GM04504 (cell line): ENCODE data around the gene GLP1R.

Experiments
- DNase-seq: peaks from one replicate; pipeline ENCODE4 v3.0.0-alpha.2; 2012; ENCODE audit warnings: low read depth

The GLP1R gene

DNA sequence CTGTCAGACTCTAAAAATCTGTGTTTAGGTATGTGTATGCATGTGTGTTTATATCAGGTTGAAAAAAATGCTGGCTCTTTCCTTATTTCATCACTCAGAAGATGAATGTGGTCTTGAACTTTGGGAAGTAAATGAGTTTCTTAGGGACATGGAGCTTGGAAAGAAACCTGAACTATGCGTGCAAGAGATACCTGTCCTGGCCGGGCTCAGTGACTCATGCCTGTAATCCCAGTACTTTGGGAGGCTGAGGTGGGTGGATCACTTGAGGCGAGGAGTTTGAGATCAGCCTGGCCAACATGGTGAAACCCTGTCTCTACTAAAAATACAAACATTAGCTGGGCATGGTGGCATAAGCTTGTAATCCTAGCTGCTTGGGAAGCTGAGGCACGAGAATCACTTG is 4.4 kb upstream of the GLP1R start:
- no peak for DNase-seq

DNA sequence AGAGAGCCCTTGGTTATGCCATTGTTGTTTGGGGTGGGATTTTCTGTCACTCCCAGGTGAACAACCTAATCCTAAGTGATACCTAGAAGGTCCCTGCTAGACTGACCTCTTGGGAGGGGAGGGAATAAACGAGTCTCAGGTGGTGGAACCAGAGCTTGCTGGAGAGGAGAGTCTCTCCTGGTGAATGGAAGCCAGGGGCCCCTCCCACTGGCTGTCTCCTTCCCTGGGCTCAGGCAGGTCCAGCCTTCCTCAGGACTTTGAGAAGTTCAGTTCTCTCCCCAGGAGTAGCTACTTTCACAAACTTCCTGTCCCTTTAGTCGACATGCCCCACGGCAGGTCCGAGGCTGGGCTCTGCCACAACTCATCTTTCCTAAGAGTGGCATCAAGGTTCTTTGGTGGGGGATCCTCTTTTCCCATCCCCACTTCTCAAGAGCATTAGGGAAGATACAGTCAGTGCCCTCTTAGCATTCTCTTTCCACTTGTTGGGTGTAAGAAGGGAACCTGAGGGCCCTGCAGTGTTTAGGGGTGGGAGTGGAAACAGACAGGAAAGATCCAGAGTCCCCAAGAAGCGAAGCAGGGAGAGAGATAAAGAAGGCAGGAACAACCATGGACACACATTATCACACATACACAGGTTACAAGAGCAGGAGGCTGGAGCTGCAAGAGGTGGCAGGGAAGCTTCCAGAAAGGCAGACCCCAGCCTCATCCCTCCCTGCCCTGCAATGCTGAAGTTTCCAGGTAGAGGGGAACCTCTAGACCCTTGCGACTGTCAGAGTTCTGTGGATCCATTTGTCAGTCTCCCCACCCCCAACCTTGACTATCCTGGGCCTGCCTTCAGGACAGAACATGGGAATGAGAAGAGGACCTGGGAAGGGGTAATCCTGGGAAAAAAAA is 900 bp upstream of the GLP1R start:
- DNase-seq: no peak

DNA sequence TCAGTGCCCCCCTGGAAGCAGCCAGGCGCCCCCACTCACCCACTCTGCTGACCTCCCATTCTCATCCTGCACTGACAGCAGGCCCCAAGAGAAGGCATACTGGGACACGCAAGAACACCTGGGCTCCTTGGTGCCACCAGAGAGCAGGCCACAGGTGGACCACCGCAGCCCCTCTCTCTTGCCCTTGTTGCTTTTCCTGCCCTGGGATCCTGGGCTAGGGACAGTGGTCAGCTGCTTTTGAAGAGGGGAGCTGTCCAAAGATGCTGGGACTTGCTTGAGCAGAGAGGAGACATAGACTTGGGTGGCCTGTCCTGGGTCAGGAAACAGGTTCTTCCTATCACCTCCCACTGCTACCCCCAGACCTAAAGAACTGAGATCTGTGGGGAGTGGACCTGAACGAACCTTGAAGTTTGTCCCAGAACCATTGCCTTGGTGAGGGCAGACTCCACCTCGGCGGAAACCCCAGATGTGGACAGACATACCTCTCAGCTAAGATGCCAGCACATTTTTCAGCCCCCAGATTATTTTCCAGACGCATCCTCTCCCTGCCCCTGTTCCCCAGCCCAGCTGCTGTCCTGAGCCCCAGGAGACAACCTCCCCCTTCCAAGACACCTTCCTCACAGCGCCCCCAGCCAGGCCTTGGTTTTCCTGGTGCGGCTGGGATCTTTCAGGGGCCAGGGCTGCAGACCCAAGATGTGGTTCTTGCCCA is 1.1 kb downstream of the GLP1R start:
- DNase-seq: no peak

DNA sequence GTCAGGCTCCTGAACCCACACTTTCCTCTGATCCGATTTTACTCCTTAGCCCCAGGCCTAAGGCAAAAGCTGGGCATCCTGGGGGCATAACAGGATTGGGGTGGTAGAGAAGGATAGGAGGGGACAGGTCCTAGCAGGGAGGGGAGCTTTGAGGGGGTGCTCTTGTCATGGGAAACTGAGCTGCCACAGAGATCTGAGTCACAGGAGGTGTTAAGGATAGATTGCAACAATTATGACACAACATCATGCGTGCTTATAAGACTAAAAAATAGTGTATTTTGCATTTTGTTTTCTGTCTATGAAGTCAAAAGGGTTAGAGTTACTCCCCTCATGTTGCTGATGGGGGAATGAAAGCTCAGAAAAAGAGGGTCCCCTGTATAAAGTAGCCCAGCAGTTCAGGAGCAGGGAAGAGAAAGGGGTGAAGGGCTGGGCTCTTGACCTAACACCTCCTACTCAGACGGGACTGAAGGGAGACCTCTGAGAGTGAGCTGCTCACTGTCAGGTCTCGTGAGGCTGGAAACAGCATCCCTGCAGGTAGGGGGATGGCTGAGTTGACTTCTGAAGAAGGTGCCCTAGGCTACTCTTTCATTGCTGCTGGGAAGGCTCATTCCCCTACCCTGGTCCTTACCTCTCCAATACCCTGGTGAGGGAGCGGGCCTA is 2.0 kb downstream of the GLP1R start:
- no peak for DNase-seq

DNA sequence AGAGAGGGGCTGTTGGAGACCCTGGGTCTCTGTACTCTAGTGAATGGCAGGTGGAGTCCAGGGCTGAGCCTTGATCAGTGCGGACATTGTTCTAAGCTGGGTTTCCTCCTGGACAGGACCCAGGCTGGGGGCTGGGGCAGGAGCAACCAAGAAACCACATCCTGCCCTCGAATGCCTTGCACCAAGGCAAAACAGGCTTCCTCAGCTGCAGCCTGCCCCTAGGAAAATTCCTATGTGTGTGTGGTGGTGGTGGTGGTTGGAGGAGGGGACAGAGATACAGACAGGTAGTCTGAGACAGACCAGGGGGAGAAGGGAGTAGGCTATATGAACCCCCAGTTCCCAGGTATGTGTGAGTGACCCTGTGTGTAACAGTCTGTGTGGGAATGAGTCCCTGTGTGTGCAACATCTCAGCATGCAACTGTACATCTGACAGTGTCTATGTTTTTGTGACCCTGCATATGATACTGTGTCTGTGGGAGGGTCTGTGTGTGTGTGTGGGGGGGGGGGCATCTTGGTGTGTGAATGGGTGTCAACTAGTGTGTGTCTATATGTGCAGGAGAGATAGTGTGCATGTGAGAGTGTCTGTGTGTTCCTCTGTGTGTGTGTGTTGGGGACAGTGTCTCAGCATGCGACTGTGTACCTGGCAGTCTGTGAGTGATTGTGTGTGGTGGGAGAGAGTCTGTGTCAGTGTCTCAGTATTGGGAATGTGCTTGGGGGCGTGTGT is 3.0 kb downstream of the GLP1R start:
- no peak for DNase-seq

DNA sequence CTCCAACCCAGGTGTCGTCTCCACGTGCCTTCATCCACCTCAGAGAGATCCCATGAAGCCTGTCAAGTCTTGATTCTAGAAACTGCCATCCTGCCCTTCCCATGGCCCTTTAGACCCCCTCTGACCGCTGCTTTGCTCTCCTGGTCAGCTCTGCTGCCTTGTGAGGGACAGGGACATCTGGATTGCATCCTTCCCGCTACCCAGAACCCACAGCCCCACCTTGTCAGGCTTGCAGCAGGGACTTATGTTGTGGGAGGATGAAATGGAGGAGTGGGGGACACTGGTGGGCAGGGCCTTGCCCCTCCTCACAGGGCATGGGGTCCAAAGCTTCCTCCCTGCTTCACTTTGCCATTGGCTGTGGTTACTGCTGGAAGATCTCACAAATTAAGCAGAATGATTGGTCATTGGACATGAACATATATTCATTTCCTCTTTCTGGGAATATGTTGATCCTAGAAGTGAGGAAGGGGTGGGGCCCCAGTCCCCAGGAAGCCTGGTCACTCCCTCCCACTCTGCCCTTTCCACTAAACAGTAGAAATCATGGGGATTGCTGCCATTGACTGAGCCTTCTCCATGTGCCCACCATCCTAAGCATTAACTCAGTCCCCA is 4.5 kb downstream of the GLP1R start:
- DNase-seq: no peak

DNA sequence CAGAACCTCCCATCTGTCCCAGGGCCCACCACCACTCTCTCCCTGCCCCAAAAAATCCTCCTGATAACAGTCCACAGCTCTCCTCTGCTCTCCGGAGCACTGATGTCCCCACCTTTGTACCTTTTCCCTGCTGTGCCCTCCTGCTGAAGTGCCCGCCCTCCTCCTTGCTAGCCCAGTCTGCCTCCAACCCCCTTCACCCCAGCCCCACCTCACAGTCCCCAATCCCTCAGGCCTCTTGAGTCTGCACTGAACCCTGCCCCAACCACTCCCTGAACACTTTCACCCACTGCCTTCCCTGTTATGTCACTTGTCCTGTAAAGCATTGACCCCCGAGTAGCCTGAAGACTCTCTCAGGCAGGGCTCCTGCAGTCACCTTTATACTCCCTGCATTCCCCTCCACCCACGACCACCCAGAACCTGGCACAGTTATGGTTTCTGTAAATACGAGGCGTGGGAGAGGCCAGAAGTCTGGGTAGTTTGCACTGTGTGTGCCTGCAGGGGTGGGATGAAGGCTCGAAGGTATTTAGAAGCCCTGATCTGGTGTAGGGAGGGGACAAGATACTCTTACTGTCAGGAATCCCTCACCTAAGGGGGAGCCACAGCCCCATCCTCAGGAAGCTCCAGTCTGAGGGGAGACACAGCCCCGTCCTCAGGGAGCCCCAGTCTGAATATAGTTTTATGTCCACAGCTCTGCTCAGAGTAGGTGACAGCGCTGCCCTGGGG is 5.4 kb downstream of the GLP1R start:
- no peak for DNase-seq

DNA sequence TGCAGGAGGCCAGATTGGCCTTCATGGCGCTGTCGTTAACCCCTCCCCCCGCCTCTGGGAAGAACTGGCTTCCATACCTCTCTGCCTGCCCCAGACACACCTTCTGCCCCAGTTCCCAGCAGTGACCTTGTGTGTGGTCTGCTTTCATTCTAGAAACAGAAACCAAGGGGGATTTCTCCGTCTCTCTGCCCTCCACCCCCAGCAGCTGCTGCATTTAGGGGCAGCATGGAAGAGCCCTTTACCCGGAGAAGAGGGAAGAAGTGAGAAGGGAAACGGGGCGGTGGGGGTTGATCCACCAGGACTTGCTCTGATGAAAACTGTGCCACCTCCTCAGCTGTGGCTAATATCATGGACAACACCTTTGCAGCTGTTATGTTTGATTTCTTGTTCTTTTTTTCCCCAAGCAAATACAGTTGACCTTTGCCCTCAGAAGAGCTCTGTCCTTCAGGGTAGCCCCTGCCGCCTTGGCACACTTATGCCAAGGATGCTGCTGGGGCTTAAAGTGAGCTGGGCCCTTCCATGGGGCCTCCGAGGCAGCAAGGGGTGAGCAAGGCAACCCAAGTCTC is 6.1 kb downstream of the GLP1R start:
- DNase-seq: no peak

DNA sequence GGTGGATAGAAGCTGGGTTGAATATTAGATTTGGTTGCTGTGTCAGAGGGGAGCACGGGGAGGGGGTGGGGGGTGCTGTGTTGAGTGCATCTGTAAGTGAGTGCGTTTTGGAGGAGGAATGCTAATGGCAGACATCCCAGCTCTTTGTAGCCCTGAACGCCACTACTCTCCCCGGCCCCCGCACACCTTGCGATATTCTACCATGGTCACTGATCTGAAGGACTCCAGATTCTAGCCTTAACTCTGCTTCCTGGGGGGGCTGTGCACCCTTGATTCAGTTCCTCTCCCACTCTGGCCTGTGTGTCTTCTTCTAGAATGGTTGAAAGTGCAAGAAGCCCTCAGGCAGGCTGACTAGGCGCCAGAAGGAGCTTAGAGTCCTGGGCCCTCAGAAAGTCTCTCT is 7.1 kb downstream of the GLP1R start:
- DNase-seq: no peak

DNA sequence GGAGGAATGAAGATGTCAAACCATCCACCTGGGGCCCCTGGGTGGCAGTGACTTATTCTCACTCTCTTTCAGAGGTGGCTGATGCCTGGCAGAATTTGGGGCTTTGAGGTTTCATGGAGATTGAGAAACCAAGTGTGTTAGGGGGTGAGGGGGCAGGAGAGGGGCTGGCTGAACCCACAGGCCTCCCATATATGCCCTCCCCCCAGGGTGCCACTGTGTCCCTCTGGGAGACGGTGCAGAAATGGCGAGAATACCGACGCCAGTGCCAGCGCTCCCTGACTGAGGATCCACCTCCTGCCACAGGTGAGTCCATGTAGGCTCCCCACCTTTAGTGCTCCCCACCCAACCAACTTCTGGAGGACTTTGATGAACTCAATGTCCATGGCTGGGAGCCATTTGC is 7.6 kb downstream of the GLP1R start:
- no peak for DNase-seq

DNA sequence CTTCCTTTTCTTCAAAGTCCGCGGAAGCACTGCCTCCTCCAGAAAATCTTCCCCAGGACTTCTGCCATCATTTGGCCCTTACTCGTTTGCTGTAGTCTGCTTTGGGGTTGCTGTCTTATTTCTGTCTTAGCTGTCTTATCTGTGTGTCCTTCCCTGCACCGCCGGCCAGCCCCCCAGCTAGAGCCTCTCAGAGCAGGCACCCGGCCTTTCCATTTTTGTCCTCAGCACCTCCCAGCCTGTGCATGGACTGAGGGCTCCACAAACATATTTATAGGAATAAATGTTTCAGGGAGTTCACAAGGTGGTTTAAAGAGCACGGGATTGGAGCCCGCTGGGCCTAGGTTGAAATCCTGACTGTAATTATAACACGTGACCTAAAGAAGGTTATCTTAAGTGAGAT is 8.1 kb downstream of the GLP1R start:
- DNase-seq: no peak

DNA sequence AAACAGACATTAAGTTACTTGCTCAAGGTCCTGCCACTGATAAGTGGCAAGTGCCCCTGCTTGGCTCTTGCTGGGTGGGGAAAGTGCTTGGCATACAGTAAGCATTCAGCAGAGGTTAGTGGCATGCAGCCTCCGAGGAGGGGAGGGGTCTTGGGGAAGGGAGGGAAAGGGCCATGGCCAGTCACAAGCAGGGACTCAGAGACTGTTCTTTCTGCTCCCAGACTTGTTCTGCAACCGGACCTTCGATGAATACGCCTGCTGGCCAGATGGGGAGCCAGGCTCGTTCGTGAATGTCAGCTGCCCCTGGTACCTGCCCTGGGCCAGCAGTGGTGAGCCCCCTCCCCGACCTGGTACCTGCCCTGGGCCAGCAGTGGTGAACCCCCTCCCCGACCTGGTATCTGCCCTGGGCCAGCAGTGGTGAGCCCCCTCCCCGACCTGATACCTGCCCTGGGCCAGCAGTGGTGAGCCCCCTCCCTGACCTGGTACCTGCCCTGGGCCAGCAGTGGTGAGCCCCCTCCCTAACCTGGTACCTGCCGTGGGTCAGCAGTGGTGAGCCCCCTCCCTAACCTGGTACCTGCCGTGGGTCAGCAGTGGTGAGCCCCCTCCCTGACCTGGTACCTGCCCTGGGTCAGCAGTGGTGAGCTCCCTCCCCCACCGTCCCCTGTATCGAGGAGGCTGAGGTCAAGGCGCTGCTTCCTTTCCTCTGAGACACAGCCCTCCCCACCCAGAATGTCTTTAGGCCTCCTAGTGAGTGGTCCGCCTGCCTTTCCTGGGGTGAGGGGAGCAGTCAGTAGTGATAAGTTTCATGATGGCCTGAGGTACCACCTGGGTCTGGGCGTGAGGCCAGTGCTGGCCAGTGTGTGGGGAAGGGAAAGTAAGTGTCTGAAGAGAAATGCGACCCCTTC is 8.9 kb downstream of the GLP1R start:
- DNase-seq: no peak

DNA sequence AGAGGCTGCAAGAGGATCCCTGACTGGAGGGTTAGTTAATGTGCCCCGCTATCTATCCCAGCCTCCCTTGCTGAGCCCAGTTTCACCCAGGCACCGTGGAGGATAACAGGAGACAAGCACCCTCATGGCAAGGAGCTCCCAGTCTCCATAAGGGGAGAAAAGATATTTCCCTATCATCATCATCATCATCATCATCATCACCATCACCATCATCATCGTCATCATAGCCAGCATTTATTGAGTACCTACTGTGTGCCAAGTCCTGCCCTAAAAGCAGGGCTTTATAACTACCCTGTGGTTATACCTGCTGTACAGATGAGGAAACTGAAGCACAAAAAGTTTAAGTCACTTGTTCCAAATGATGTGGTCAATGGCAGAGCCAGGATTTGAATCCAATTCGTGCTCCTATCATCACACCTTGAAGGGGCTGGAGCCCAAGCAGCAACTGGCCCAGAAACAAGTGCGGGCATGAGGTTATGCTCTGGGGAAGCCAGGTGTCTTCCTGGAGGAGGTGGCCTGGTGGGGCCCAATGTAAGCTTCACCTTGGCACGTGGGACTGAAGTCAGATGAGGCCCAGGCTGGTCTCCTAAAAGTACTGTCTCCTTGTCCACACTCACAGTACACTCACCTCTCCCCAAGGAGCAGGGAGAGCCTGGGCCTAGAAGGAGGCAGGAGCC is 10.0 kb downstream of the GLP1R start:
- no peak for DNase-seq

DNA sequence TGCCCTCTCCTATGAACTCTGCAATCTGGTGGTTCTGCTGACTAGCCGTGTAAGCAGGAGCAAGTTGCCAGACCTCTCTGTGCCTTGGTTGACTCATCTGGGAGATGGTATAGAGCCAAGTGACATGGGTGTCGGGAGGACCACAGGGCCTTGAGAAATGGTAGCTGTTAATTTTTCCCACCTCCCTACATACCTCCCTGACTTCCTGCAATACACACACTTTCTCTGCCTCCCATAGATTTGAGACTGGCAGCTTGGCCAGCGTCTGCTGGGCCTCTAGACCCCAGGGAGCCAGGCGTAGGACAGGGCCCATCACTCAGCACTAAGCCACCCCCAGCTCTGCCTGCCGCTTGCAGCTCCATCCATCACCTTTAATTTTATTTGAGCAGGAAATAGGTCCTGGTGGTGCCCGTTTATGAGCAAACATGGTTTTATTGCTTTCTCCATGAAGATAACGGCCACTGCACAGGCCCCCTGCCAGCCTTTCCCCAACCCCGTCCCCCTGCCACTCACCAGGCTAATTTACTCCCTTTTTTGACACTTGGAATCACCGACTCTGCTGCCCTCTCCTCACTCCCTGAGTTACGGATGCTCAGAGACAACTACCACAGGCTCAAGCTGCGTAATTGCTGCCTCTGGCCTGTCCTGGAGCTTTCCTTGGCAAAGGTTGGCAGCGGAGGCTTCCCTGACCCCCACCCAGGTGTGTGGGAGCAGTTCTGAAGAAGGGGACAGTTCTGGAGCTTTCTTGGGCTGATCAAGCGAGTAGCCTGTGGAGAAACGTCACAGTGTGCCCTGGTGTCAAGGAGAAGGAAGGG is 11.1 kb downstream of the GLP1R start:
- no peak for DNase-seq

DNA sequence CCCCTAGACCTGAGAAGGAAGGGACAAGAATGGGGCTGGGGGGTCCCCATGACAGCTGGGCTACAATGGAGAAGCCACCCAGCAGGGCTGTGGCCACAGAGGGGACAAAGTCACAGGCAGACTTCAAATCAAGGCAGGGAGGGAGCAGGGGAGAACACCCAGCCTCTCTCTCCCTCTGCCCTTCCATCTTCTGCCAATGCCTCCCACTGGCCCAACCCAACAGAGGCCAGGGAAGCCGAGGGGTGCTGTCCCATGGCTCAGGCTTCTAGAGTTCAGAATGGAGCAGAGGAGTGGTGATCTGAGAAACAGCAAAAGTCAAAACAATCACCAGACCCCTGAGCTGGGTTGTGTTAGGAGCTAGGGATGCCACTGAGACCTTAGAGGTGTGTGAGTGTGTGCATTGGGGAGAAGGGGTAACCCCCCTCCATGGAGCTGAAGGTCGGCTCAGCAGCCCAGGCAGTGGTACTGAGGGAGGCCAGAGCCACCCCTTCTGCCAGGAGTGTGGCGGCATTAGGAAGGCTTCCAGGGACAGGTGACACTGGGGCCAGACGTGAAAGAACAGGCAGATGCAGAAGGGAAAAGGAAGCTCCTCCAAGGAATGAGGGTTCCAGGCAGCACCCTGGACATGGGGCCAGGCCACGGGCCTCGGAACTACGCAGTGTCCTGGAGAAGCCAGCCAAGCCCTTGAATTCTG is 12.0 kb downstream of the GLP1R start:
- DNase-seq: no peak

DNA sequence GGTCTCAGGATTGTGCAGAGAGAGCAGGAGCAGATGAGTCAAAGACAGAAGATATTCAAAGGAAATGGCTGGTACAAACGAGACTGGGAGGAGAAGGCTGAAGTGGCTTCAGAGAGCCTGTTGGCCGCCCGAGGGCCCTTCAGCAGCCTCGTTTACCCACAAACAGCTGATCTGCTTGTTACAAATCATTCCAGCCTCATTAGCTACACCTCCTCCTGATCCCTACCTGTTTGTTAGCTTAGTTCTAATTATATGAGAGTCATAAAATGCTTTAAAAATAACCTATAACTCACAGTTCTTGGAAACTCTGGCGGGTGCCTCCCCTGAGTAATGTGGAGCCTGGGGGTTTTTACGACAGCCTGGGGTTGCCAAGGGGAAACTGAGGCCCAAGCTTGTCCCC is 12.6 kb downstream of the GLP1R start:
- no peak for DNase-seq

DNA sequence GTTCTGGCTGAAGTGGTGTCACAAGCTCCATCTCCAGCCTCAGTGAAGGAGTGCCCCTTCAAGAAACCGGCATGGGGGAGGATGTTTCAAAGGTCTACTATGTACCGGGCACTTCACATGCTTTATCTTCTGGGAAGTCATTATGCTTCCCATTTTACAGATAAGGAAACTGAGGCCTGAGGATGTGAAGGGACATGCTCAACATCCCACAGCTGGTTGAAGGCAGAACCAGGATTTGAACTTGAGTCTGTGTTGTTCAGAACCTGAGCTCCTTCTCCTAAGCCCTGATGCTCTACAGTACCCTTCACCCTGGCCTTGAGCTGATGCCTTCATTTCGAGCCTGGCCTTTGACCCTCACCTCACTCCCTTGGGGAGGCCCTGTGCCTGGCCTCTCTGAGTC is 13.0 kb downstream of the GLP1R start:
- no peak for DNase-seq
